H9 (cell line): Measurements from ENCODE around the gene FHIP2A. TPM values are rescaled to one million over a fixed set of nuclear protein-coding genes. Genes with fewer than 3 reads are reported as not detected.

Experiments used
- DNase-seq: peaks from one replicate; pipeline ENCODE4 v3.0.0-alpha.2; 2017
- H2AFZ ChIP-seq: one replicate; pipeline ENCODE4 v1.6.1; 2013; ENCODE audit warnings: mild to moderate bottlenecking, low read length, control low read depth, moderate library complexity
- H2AK5ac ChIP-seq: 2 replicates; pipeline ENCODE4 v1.6.1; 2013; ENCODE audit warnings: low read length, control low read depth, mixed read lengths; ENCODE audit not compliant: insufficient read length
- H2BK120ac ChIP-seq: one replicate; pipeline ENCODE4 v1.6.1; 2013; ENCODE audit warnings: low read depth, mild to moderate bottlenecking, low read length, control low read depth, inconsistent platforms; ENCODE audit not compliant: poor library complexity, severe bottlenecking
- H2BK12ac ChIP-seq: 2 replicates; pipeline ENCODE4 v1.6.1; 2013; ENCODE audit warnings: low read length, control low read depth, mixed read lengths, low read depth; ENCODE audit not compliant: insufficient read length
- H2BK15ac ChIP-seq: 2 replicates; pipeline ENCODE4 v1.6.1; 2013; ENCODE audit warnings: low read depth, low read length, control low read depth
- H2BK20ac ChIP-seq: one replicate; pipeline ENCODE4 v1.6.1; 2013; ENCODE audit warnings: low read depth, mild to moderate bottlenecking, low read length, control low read depth, inconsistent platforms; ENCODE audit not compliant: poor library complexity, severe bottlenecking
- H2BK5ac ChIP-seq: 2 replicates; pipeline ENCODE4 v1.6.1; 2013; ENCODE audit warnings: low read length, control low read depth, mixed read lengths; ENCODE audit not compliant: insufficient read length
- H3K14ac ChIP-seq: 2 replicates; pipeline ENCODE4 v1.6.1; 2013; ENCODE audit warnings: low read length, control low read depth; ENCODE audit not compliant: insufficient read depth
- H3K18ac ChIP-seq: 2 replicates; pipeline ENCODE4 v1.6.1; 2013; ENCODE audit warnings: low read depth, mild to moderate bottlenecking, mixed read lengths, low read length, control low read depth; ENCODE audit not compliant: insufficient read length
- H3K23ac ChIP-seq: 2 replicates; pipeline ENCODE4 v1.6.1; 2013; ENCODE audit warnings: low read length, control low read depth, mixed read lengths, low read depth; ENCODE audit not compliant: insufficient read length
- H3K23me2 ChIP-seq: 2 replicates; pipeline ENCODE4 v1.6.1; 2013; ENCODE audit warnings: low read depth, mild to moderate bottlenecking, mixed read lengths, low read length, control low read depth; ENCODE audit not compliant: insufficient read length, poor library complexity, severe bottlenecking
- H3K27ac ChIP-seq: 2 replicates; pipeline ENCODE4 v1.5.1; 2013; ENCODE audit warnings: low read length, control low read depth, mixed read lengths, low read depth; ENCODE audit not compliant: insufficient read length
- H3K27me3 ChIP-seq: 2 replicates; pipeline ENCODE4 v1.6.1; 2013; ENCODE audit warnings: low read length, control low read depth, inconsistent platforms; ENCODE audit not compliant: insufficient read depth
- H3K4ac ChIP-seq: 2 replicates; pipeline ENCODE4 v1.6.1; 2013; ENCODE audit warnings: low read depth, mild to moderate bottlenecking, control low read depth, inconsistent platforms, low read length, moderate library complexity
- H3K4me1 ChIP-seq: 2 replicates; pipeline ENCODE4 v1.6.1; 2013; ENCODE audit warnings: low read length, control low read depth, inconsistent platforms; ENCODE audit not compliant: insufficient read depth
- H3K4me2 ChIP-seq: 2 replicates; pipeline ENCODE4 v1.6.1; 2013; ENCODE audit warnings: low read length, control low read depth, mixed read lengths; ENCODE audit not compliant: insufficient read length, insufficient read depth
- H3K56ac ChIP-seq: 2 replicates; pipeline ENCODE4 v1.6.1; 2013; ENCODE audit warnings: low read depth, mild to moderate bottlenecking, mixed read lengths, low read length, control low read depth; ENCODE audit not compliant: insufficient read length
- H3K79me1 ChIP-seq: 2 replicates; pipeline ENCODE4 v1.6.1; 2013; ENCODE audit warnings: low read depth, mild to moderate bottlenecking, moderate library complexity, low read length, control low read depth, inconsistent platforms; ENCODE audit not compliant: insufficient read depth, poor library complexity, severe bottlenecking
- H3K79me2 ChIP-seq: 2 replicates; pipeline ENCODE4 v1.6.1; 2013; ENCODE audit warnings: low read length, control low read depth, inconsistent platforms; ENCODE audit not compliant: insufficient read depth
- H3K9ac ChIP-seq: 2 replicates; pipeline ENCODE4 v1.6.1; 2013; ENCODE audit warnings: low read length, control low read depth, mixed read lengths; ENCODE audit not compliant: insufficient read length; ENCODE audit errors: extremely low read depth
- H3K9me3 ChIP-seq: one replicate; pipeline ENCODE4 v1.6.1; 2013; ENCODE audit warnings: low read depth, low read length, inconsistent platforms; ENCODE audit not compliant: control insufficient read depth
- H3T11ph ChIP-seq: one replicate; pipeline ENCODE4 v1.6.1; 2013; ENCODE audit warnings: mild to moderate bottlenecking, low read length, control low read depth, inconsistent platforms
- H4K20me1 ChIP-seq: one replicate; pipeline ENCODE4 v1.6.1; 2013; ENCODE audit not compliant: control insufficient read depth, insufficient read length, insufficient read depth
- H4K5ac ChIP-seq: 2 replicates; pipeline ENCODE4 v1.6.1; 2013; ENCODE audit warnings: low read depth, mild to moderate bottlenecking, mixed read lengths, low read length, control low read depth; ENCODE audit not compliant: insufficient read length
- H4K8ac ChIP-seq: replicated peaks from 2 replicates; pipeline ENCODE4 v1.6.1; 2013; ENCODE audit warnings: low read length, control low read depth, mixed read lengths, low read depth; ENCODE audit not compliant: insufficient read length
- H4K91ac ChIP-seq: 2 replicates; pipeline ENCODE4 v1.6.1; 2013; ENCODE audit warnings: low read depth, mild to moderate bottlenecking, moderate library complexity, mixed read lengths, low read length, control low read depth; ENCODE audit not compliant: insufficient read length
- H3K27ac Mint-ChIP-seq, 3 experiments: 2 replicates in 2 of 3; 3 replicates in 1 of 3; pipeline ENCODE4 v1.8.0; 2020 to 2021; ENCODE audit warnings: mixed read lengths in 3 of 3, mild to moderate bottlenecking in 1 of 3, moderate library complexity in 1 of 3
- H3K27me3 Mint-ChIP-seq: 2 replicates; pipeline ENCODE4 v1.8.0; 2021; ENCODE audit warnings: low read depth, mild to moderate bottlenecking, moderate library complexity, mixed read lengths
- H3K36me3 Mint-ChIP-seq, 3 experiments: 2 replicates in 2 of 3; 3 replicates in 1 of 3; pipeline ENCODE4 v1.8.0; 2020 to 2021; ENCODE audit warnings: low read depth in 3 of 3, mixed read lengths in 3 of 3; ENCODE audit not compliant: insufficient read depth in 1 of 3
- H3K4me1 Mint-ChIP-seq, 2 experiments: 2 replicates each; pipeline ENCODE4 v1.8.0; 2020; ENCODE audit warnings: mixed read lengths in 2 of 2
- H3K4me3 Mint-ChIP-seq, 2 experiments: 2 replicates in 1 of 2; 3 replicates in 1 of 2; pipeline ENCODE4 v1.8.0; 2020 to 2021; ENCODE audit warnings: mild to moderate bottlenecking in 2 of 2, mixed read lengths in 2 of 2, moderate library complexity in 1 of 2
- H3K9me3 Mint-ChIP-seq, 2 experiments: 2 replicates in 1 of 2; 3 replicates in 1 of 2; pipeline ENCODE4 v1.8.0; 2020; ENCODE audit warnings: mild to moderate bottlenecking in 2 of 2, mixed read lengths in 2 of 2, moderate library complexity in 1 of 2
- WGBS: extraction: QIAGEN DNeasy Blood & Tissue Kit; methylation state at CpG from one replicate; pipeline ENCODE4 v1.1.7; 2013; ENCODE audit warnings: missing lambda C conversion rate, low lambda C conversion rate, mixed read lengths; ENCODE audit not compliant: insufficient read length; ENCODE audit errors: extremely low coverage; 5-methylcytosine and 5-hydroxymethylcytosine counted together
- total RNA-seq: library from RNA; stranded (reverse); gene quantifications from 2 replicates; pipeline ENCODE4 v1.2.1, GENCODE V29; 2021
- TF ChIP-seq, protein P1 (sequence below): fragments of 200-600 bp; sonication (generic); conservative IDR thresholded peaks from 3 replicates; pipeline ENCODE4 v1.8.0; 2021; ENCODE audit warnings: antibody characterized with exemption, mild to moderate bottlenecking

Gene FHIP2A
- total RNA-seq, 1 experiment from 2014 or later, result 14.8 TPM

DNA sequence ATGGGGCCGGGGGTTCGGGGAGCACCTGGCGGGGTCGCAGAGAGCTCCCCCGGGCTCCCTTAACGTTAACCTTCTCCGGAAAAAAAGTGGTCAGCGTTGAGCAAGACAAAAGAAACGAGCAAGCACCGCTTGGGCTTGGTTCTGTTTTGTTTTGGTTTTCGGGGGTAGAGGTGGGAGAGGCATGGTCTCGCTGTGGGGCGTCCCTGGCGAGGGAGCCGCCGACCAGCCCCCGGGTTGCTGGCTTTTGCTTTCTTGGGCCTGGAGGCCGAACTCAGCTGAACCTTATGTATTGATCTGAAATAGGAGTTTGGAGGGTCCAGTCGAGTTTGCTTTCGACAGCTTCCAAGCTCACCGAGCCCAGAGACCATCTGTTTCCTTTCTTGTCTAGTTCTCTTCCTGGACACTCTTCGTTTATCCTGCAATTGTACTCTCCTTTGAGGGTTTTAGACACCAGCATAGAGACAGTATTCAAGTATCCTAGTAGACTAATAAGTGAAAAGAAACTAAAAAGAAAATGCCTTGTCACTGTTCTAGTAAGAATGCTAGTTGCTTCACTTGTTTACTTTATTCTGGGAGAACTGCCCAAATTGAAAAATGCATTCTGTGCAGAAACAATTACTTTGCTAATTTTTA lies 980 bp downstream of the FHIP2A start:
- H2BK20ac ChIP-seq, result no peak overlapping the region
- H3K79me2 ChIP-seq, result peaks cover 2% of the 10 kb centered on the region; the same call in 1 of the 2 replicates
- H3K23me2 ChIP-seq, result no peaks in the 10 kb centered on the region
- TF ChIP-seq, protein P1, sequence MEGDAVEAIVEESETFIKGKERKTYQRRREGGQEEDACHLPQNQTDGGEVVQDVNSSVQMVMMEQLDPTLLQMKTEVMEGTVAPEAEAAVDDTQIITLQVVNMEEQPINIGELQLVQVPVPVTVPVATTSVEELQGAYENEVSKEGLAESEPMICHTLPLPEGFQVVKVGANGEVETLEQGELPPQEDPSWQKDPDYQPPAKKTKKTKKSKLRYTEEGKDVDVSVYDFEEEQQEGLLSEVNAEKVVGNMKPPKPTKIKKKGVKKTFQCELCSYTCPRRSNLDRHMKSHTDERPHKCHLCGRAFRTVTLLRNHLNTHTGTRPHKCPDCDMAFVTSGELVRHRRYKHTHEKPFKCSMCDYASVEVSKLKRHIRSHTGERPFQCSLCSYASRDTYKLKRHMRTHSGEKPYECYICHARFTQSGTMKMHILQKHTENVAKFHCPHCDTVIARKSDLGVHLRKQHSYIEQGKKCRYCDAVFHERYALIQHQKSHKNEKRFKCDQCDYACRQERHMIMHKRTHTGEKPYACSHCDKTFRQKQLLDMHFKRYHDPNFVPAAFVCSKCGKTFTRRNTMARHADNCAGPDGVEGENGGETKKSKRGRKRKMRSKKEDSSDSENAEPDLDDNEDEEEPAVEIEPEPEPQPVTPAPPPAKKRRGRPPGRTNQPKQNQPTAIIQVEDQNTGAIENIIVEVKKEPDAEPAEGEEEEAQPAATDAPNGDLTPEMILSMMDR, result no peak
- DNase-seq, result peak; percentile 41
- no peak overlapping the region for H3T11ph ChIP-seq
- no peaks in the 10 kb centered on the region for H3K27me3 Mint-ChIP-seq
- no peak overlapping the region for H4K8ac ChIP-seq
- no peaks in the 10 kb centered on the region for H3K79me1 ChIP-seq
- no peak overlapping the region for H3K4ac ChIP-seq
- H2BK12ac ChIP-seq, result no peak overlapping the region
- H3K27me3 ChIP-seq, result no peaks in the 10 kb centered on the region
- no peak overlapping the region for H2BK5ac ChIP-seq
- H3K14ac ChIP-seq, result no peak overlapping the region
- H4K20me1 ChIP-seq, result no peaks in the 10 kb centered on the region
- H2AK5ac ChIP-seq, result no peak overlapping the region
- no peak overlapping the region for H2BK15ac ChIP-seq
- H3K4me3 Mint-ChIP-seq, result peak overlapping the region; percentile 88 to 93
- no peak overlapping the region for H2BK120ac ChIP-seq
- peaks cover 7 to 10% of the 10 kb centered on the region in 2 experiments for H3K4me1 Mint-ChIP-seq
- H4K5ac ChIP-seq, result no peak overlapping the region
- H3K27ac ChIP-seq, result no peak overlapping the region
- no peaks in the 10 kb centered on the region; a peak in 1 of 7 replicates for H3K36me3 Mint-ChIP-seq
- H2AFZ ChIP-seq, result no peak overlapping the region
- no peaks in the 10 kb centered on the region for H3K9me3 Mint-ChIP-seq
- H3K4me1 ChIP-seq, result no peaks in the 10 kb centered on the region; the same call in 1 of the 2 replicates
- H3K23ac ChIP-seq, result no peak overlapping the region
- H3K9ac ChIP-seq, result peak overlapping the region; percentile 75
- H3K9me3 ChIP-seq, result no peaks in the 10 kb centered on the region
- H4K91ac ChIP-seq, result no peak overlapping the region
- peak overlapping the region; percentile 66 for H3K4me2 ChIP-seq
- no CpG with 5 or more reads among the region's 22 CpGs for WGBS
- H3K56ac ChIP-seq, result no peak overlapping the region
- no peak overlapping the region for H3K18ac ChIP-seq
- peak overlapping the region; percentile 16 to 96 (median 94); a peak in 6 of 7 replicates for H3K27ac Mint-ChIP-seq
